OCI-LY1 (cell line): ENCODE data around the gene IST1.
A peak's percentile ranks its signal among the peaks of the same experiment; 100 is the strongest.

Experiments used
- H2AFZ ChIP-seq: fragments of 200-600 bp; sonication (generic), shearing (Covaris generic); 2 replicates; pipeline ENCODE4 v1.6.0; 2014; ENCODE audit warnings: antibody characterized with exemption, mild to moderate bottlenecking, low read length
- H3F3A ChIP-seq: fragments of 200-600 bp; sonication (generic), shearing (Covaris generic); 2 replicates; pipeline ENCODE4 v1.6.0; 2014; ENCODE audit warnings: mild to moderate bottlenecking, antibody characterized with exemption, low read length, moderate library complexity; ENCODE audit not compliant: insufficient read depth
- H3K27ac ChIP-seq: fragments of 200-600 bp; sonication (generic); 2 replicates; pipeline ENCODE4 v1.5.1; 2014; ENCODE audit warnings: low read length, mixed run types, mild to moderate bottlenecking, low read depth; ENCODE audit not compliant: poor library complexity, severe bottlenecking
- H3K27me3 ChIP-seq: fragments of 200-600 bp; sonication (generic); 2 replicates; pipeline ENCODE4 v1.6.0; 2014; ENCODE audit warnings: antibody characterized with exemption, mild to moderate bottlenecking, low read length, moderate library complexity; ENCODE audit not compliant: insufficient read depth
- H3K36me3 ChIP-seq: fragments of 200-600 bp; sonication (generic); 2 replicates; pipeline ENCODE4 v1.6.1; 2014; ENCODE audit warnings: mild to moderate bottlenecking, antibody characterized with exemption, low read length, moderate library complexity, mixed read lengths; ENCODE audit not compliant: insufficient read depth
- H3K4me1 ChIP-seq: fragments of 200-600 bp; sonication (generic); 2 replicates; pipeline ENCODE4 v1.5.1; 2014; ENCODE audit warnings: mild to moderate bottlenecking, low read length, moderate library complexity; ENCODE audit not compliant: insufficient read depth, severe bottlenecking
- H3K4me2 ChIP-seq: fragments of 200-600 bp; sonication (generic), shearing (Covaris generic); 2 replicates; pipeline ENCODE4 v1.6.1; 2014; ENCODE audit warnings: low read length
- H3K4me3 ChIP-seq: fragments of 200-600 bp; sonication (generic); 2 replicates; pipeline ENCODE4 v1.5.1; 2014; ENCODE audit warnings: low read length, low read depth, mild to moderate bottlenecking, mixed read lengths; ENCODE audit not compliant: poor library complexity, severe bottlenecking
- H3K79me2 ChIP-seq: fragments of 200-600 bp; shearing (Covaris generic); 2 replicates; pipeline ENCODE4 v1.6.1; 2016; ENCODE audit warnings: mixed run types, low read length, mixed read lengths; ENCODE audit not compliant: insufficient read depth
- H3K9ac ChIP-seq: fragments of 200-600 bp; sonication (generic), shearing (Covaris generic); 2 replicates; pipeline ENCODE4 v1.6.1; 2014; ENCODE audit warnings: mild to moderate bottlenecking, low read length, mixed read lengths
- H3K9me2 ChIP-seq: fragments of 200-600 bp; sonication (generic), shearing (Covaris generic); 2 replicates; pipeline ENCODE4 v1.6.1; 2014; ENCODE audit warnings: low read depth, mild to moderate bottlenecking, low read length, mixed read lengths
- H3K9me3 ChIP-seq: fragments of 200-600 bp; shearing (Covaris generic); 2 replicates; pipeline ENCODE4 v1.6.1; 2014; ENCODE audit warnings: low read length, mixed read lengths
- H4K20me1 ChIP-seq: fragments of 200-600 bp; sonication (generic), shearing (Covaris generic); 2 replicates; pipeline ENCODE4 v1.6.0; 2016; ENCODE audit warnings: mild to moderate bottlenecking, low read length; ENCODE audit not compliant: insufficient read depth
- EZH2 ChIP-seq: fragments of 200-600 bp; sonication (generic), shearing (Covaris generic); IDR thresholded peaks from 2 replicates; pipeline ENCODE4 v1.8.0; 2017; ENCODE audit warnings: borderline replicate concordance, mixed run types, mild to moderate bottlenecking, antibody characterized with exemption, low read length, moderate library complexity, mixed read lengths
- TF ChIP-seq, protein P1 (sequence below): fragments of 200-600 bp; sonication (generic), shearing (Covaris generic); IDR thresholded peaks from 2 replicates; pipeline ENCODE4 v1.5.1; 2017; ENCODE audit warnings: mild to moderate bottlenecking, antibody characterized with exemption, low read length, moderate library complexity, mixed read lengths

The IST1 gene

DNA sequence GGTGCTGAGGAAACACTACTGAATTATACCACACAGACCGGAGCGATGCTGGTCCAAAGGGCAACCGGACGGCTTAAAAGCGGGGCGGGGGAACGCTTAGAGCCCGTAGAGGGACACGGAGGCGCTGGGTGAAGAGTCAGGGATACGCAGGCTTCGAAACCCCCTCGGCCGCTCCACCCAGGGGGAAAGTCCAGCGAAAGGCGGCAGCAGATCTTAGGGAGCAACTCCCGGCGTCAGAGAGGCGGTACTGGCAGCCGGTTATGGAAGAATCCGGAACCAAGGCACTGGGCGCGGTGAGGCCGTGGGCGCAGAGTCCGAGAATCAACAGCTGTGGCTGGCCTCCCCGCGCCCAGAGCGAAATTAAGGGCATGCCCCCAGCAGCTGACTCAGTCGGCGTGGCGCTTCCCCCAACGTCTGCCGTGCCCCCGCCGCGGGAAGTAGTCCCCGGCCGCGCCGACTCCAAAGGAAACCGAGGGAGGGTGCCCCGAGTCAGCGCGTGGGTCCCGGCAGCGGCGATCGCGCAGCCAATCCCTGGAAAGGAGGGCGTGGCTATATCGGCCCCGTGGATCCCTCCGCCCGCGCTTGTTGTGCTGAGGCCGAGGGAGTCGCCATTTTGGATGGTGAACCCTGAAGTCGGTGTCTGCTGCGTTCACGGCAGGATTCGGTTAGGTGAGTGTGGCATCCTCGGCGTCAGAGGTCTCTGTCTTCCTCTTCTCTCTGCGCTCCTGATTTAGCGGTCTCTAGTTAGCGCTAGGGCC is at the start of gene IST1:
TSS of gene IST1 (plus strand) at position 611 of the 758 bp plus-strand sequence. CDS start 20,110 bp downstream, outside the sequence.
- H2AFZ ChIP-seq: no peak within 1 kb of the TSS
- H3K36me3 ChIP-seq: peaks cover 8% of the 10 kb centered on the region; the same call in 1 of the 2 replicates
- peak within 1 kb of the TSS; percentile 97 for H3K4me3 ChIP-seq
- H3K4me1 ChIP-seq: peaks cover 46% of the 10 kb centered on the region
- no peaks in the 10 kb centered on the region for H3K9me2 ChIP-seq
- TF ChIP-seq EZH2: no peak
- TF ChIP-seq, protein P1, sequence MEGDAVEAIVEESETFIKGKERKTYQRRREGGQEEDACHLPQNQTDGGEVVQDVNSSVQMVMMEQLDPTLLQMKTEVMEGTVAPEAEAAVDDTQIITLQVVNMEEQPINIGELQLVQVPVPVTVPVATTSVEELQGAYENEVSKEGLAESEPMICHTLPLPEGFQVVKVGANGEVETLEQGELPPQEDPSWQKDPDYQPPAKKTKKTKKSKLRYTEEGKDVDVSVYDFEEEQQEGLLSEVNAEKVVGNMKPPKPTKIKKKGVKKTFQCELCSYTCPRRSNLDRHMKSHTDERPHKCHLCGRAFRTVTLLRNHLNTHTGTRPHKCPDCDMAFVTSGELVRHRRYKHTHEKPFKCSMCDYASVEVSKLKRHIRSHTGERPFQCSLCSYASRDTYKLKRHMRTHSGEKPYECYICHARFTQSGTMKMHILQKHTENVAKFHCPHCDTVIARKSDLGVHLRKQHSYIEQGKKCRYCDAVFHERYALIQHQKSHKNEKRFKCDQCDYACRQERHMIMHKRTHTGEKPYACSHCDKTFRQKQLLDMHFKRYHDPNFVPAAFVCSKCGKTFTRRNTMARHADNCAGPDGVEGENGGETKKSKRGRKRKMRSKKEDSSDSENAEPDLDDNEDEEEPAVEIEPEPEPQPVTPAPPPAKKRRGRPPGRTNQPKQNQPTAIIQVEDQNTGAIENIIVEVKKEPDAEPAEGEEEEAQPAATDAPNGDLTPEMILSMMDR: no peak
- no peaks in the 10 kb centered on the region for H4K20me1 ChIP-seq
- H3K9me3 ChIP-seq: no peaks in the 10 kb centered on the region
- peak within 1 kb of the TSS; percentile 98 for H3K9ac ChIP-seq
- no peaks in the 10 kb centered on the region for H3K27me3 ChIP-seq
- H3K27ac ChIP-seq: peak within 1 kb of the TSS; percentile 78
- H3F3A ChIP-seq: no peaks in the 10 kb centered on the region
- peaks cover 46% of the 10 kb centered on the region for H3K79me2 ChIP-seq
- H3K4me2 ChIP-seq: peak within 1 kb of the TSS; percentile 92

DNA sequence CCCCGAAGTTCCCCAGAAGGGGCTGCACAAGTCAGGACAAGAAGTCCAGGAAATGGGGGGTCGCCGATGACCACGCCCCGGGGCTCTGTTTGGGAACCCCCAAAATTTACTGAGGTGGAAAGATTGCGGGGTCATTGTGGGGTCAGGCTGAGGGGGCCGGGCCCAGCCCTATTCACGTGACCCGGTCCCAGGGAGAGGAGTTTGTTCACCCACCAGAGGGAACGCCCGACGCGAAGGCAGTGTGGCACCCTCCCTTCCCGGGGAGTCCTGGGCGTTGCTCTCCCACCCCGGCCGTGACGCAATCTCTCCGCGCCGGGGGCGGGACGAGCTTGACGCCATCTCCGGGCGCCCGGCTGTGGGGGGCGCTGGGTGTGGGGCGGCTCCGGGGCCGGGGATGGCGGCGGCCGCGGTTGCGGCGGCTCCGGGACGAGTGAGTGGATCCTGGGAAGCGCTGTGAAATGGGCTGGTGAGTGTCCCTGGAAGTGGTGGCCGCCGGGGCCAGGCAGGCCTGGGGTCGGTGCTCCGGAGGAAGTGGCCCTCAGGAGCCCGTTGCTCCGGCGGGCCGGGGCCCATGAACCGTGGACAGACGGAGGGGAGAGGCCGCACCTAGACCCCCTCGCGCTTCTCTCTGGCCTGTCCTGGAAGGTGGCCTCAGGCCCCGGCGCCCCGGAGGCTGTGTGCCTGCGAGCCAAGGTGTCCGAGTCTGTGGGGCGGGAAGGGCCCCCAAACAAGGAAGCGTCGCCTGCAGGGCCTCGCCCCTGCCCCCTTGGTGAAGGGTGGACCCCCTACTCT is 49.5 kb upstream of the IST1 start, which contains the start of gene ATXN1L:
TSS of gene ATXN1L (plus strand) at position 338 of the 792 bp plus-strand sequence. CDS start 3,765 bp downstream, outside the sequence.
- H3K9me3 ChIP-seq: no peaks in the 10 kb centered on the region
- peak within 1 kb of the TSS; percentile 91 for H3K4me3 ChIP-seq
- H3K4me2 ChIP-seq: peak within 1 kb of the TSS; percentile 98
- H3K36me3 ChIP-seq: peaks cover 31% of the 10 kb centered on the region; the same call in 1 of the 2 replicates
- H3K9me2 ChIP-seq: no peaks in the 10 kb centered on the region
- H2AFZ ChIP-seq: no peak within 1 kb of the TSS
- H3K9ac ChIP-seq: peak within 1 kb of the TSS; percentile 79
- peaks cover 18% of the 10 kb centered on the region for H3K79me2 ChIP-seq
- H4K20me1 ChIP-seq: no peaks in the 10 kb centered on the region
- no peaks in the 10 kb centered on the region for H3K27me3 ChIP-seq
- TF ChIP-seq, protein P1: no peak
- TF ChIP-seq EZH2: no peak
- no peaks in the 10 kb centered on the region for H3F3A ChIP-seq
- peaks cover 30% of the 10 kb centered on the region for H3K4me1 ChIP-seq
- H3K27ac ChIP-seq: peak within 1 kb of the TSS; percentile 26

DNA sequence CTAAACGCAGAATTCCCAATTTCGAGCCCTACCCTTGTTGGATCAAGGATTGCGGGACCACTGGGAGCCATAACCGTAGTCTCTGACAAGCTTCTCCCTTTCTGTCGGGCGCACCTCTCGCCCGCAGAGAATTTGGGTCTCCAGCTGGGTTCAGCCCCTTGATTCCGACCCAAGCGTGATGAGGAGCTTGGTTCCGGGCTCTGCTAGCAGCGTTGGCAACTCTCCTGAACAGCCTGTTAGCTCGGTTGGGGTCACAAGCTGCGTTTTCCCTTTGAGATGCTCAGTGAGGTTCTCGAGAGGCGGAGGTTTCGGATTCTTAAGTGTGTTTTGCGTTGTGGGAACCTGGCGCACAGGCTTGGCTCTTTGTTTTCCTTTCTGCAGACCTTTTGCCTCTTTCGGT is 48.9 kb upstream of the IST1 start:
- peak overlapping the region; percentile 98 for H3K4me2 ChIP-seq
- no peaks in the 10 kb centered on the region for H3K27me3 ChIP-seq
- peaks cover 18% of the 10 kb centered on the region for H3K79me2 ChIP-seq
- H3K36me3 ChIP-seq: peaks cover 37% of the 10 kb centered on the region
- H3K9me2 ChIP-seq: no peaks in the 10 kb centered on the region
- no peaks in the 10 kb centered on the region for H3K9me3 ChIP-seq
- peak overlapping the region; percentile 79 for H3K9ac ChIP-seq
- H4K20me1 ChIP-seq: no peaks in the 10 kb centered on the region
- H3K4me1 ChIP-seq: peaks cover 30% of the 10 kb centered on the region
- TF ChIP-seq EZH2: no peak
- TF ChIP-seq, protein P1: no peak
- peak overlapping the region; percentile 91 for H3K4me3 ChIP-seq
- no peak overlapping the region for H2AFZ ChIP-seq
- no peaks in the 10 kb centered on the region for H3F3A ChIP-seq
- no peak overlapping the region for H3K27ac ChIP-seq
